ENCODE results near the gene PKD2L1. TPM values are rescaled to one million over a fixed set of nuclear protein-coding genes. Genes with fewer than 3 reads are reported as not detected.

PKD2L1 gene
- total and polyA plus RNA-seq, 9 of the 15 experiments (the other 6 are each of a cell fraction or from before 2014, with no cell fraction given), result not detected

- H3K9ac ChIP-seq (ENCODE audit: insufficient read depth in 1 of 2, low read depth in 2 of 2, low read length in 2 of 2), result no peak overlapping the region
- no peaks in the 10 kb centered on the region for H3K79me2 ChIP-seq (ENCODE audit: control insufficient read depth, insufficient read depth, low read length)
- no TSS peak for BruUV-seq (replicated peaks)
- no peaks in the 10 kb centered on the region for H4K20me1 ChIP-seq (replicated peaks; ENCODE audit: control insufficient read depth, insufficient read depth, low read length)
- peaks cover 6 to 38% of the 10 kb centered on the region in 2 experiments; a peak in 4 of 5 replicates for H3K27me3 ChIP-seq (ENCODE audit: control insufficient read depth in 2 of 2, insufficient read depth in 2 of 2, low read length in 2 of 2)
- no peak for FAIRE-seq
- no peak overlapping the region for H3K4me3 ChIP-seq
- H3K4me2 ChIP-seq (ENCODE audit: insufficient read depth, low read length), result no peak overlapping the region
- no peaks in the 10 kb centered on the region for H3K9me3 ChIP-seq (replicated peaks; ENCODE audit: control insufficient read depth, insufficient read depth, low read depth, low read length)
- DNase-seq (ENCODE audit: extremely low read depth in 1 of 4, low spot score in 3 of 4), result no peak
- WGBS (ENCODE audit: insufficient coverage, low coverage, missing lambda C conversion rate), result 0% methylated on average over 1 of the region's 3 CpGs
- CTCF ChIA-PET (ENCODE audit: low intra/inter-chr PET ratio), result no interaction called here
- no peaks in the 10 kb centered on the region for H3K9me1 ChIP-seq (ENCODE audit: control insufficient read depth, insufficient read depth, low read length)
- ATAC-seq, result no peak
- H3K36me3 ChIP-seq (ENCODE audit: control insufficient read depth, insufficient read depth, low read length), result no peaks in the 10 kb centered on the region
- in situ Hi-C loops (cut with MboI) (loop anchor here (25.0 kb wide), 1 partner anchor 560 kb away; no protein-coding TSS in a partner anchor), intact Hi-C loops (cut with micrococcal nuclease) (no loop called here)
- H3K4me1 ChIP-seq (replicated peaks in 1 of 2; ENCODE audit: control insufficient read depth in 2 of 2, insufficient read depth in 2 of 2, low read length in 2 of 2), result no peaks in the 10 kb centered on the region
- H2AFZ ChIP-seq (ENCODE audit: low read depth, low read length), result no peak overlapping the region
- no peak overlapping the region for H3K27ac ChIP-seq (ENCODE audit: extremely low read depth, low read depth, low read length)
- TF ChIP-seq ID3 (CRISPR knock-in tag; IDR thresholded peaks at IDR 0.05) (no peak), ID3 (tag; IDR thresholded peaks at IDR 0.05) (no peak), TARDBP (IDR thresholded peaks at IDR 0.05) (no peak), EP400 (IDR thresholded peaks at IDR 0.05) (no peak), ZNF586 (CRISPR knock-in tag; conservative IDR thresholded peaks at IDR 0.05) (no peak), NCOR1 (IDR thresholded peaks at IDR 0.05) (no peak), ETV5 (CRISPR knock-in tag; IDR thresholded peaks at IDR 0.05; ENCODE audit: low read depth) (no peak), NR2F6 (CRISPR knock-in tag; IDR thresholded peaks at IDR 0.05) (no peak), TAL1 (IDR thresholded peaks at IDR 0.05) (no peak), CUX1 (CRISPR knock-in tag; IDR thresholded peaks at IDR 0.05) (no peak), ZZZ3 (IDR thresholded peaks at IDR 0.05) (no peak), ZNF75A (CRISPR knock-in tag; IDR thresholded peaks at IDR 0.05) (no peak), MCM7 (IDR thresholded peaks at IDR 0.05) (no peak), NCOA2 (IDR thresholded peaks at IDR 0.05; ENCODE audit: partially characterized antibody in 2 of 2) (no peak)
- POLR2A ChIA-PET, result no interaction called here
Observed at GRCh38 chr10:100327718-100328009, 2.4 kb downstream of the PKD2L1 start.
